ENCODE results near the gene LGALS12. TPM values are rescaled to one million over a fixed set of nuclear protein-coding genes. Genes with fewer than 3 reads are reported as not detected.

Gene LGALS12
- total RNA-seq, 1 experiment from 2014 or later = not detected

DNA sequence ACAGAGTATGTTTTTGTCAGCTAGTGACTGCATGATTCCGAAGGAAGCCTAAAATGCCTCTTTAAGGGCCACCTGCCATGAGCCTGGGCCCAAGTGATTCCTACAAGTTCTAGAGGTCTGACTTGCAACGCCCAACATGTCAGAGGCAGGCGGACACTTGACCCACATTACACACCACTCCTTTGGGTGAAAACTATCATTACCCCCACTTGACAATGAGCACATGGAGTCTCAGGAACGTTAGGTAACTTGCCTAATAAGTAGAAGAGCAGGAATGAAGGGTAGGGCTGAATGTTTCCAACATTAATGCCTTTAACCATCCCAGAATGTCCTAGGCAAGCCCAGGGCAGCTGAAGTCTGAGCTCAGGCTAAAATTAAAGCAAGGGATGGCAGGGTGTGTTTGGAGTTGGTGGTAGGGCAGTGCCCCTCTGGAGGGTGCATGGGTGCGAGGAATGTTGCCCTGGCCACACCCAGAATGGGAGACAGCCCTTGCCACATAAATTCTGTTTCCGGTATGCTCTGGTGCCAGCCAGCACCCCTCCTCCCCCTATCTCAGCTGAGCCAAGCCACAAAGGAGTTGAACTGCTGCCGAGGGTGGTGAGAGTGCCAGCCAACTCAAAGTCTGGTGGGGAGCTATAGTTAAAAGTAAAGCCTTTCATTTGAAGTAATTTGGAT is 54.8 kb downstream of the LGALS12 start:
- DNase-seq (ENCODE audit: low spot score) = peak; percentile 26

DNA sequence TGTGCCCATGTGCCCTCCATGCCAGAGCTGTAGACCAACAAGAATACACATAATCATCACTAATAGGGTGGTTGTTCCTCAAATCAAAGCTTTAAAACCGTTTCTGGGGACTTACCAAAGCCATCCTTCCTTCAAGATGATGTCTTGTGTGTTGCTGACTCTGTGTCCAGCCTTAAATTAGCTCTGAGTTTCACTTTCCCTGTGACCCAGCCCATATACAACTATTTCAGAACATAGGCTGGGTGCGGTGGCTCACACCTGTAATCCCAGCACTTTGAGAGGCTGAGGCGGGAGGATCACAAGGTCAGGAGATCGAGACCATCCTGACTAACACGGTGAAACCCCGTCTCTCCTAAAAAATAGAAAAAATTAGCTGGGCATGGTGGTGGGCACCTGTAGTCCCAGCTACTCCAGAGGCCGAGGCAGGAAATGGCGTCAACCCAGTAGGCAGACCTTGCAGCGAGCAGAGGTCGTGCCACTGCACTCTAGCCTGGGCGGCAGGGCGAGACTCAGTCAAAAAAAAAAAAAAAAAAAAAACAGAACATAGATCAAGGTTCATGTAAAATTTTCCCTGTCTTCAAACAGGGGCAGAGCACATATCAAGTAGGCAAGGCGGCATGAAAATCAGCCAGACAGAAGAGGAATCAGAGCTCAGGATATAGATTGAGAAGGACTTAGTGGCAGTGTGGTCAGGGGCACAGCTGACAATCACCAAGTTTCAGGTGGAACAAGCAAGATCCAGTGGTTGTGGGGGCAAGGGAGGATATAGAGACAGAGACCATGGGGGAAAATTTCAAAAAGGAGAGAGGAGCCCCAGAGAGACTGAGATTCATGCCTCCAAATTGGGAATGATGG is 57.5 kb downstream of the LGALS12 start, which contains the start of gene PLAAT2:
Gene PLAAT2, minus strand, starts transcription at position 179 of the 855 bp plus-strand sequence. Its CDS starts 55 bp downstream, at position 124.
- DNase-seq (ENCODE audit: low spot score) = no peak

DNA sequence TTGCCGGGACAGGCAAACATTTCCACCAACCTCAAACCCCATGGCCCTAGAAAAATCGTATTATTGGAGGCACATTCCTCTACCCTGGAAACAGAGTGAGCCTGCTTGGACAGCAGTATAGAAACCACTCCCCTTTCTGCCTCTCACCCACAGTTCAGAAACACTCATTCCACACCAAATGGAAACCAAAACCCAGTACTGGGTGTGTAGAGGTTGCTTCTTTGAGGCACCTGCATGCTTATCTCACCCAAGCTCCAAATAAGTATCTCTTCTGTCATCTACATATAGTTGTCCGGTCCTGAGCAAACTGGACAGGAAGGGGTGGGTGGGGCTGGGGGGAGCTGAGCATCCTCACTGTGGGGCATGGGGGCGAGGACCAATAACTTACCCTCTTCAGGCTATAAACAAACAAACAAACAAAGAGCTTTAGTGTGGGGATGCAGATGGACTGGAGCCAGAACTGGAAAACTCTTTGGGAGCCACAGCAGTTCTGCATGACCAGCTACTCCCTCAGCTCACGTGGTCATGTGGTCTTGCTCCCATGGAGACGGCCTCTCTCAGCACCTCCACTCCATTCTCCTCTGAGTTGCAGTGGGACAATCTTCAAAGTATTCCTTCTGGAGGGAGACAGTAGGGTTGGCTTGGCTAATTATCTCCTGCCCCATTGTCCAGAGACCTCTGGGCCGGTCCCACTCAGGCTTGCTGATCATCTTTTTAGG is 58.3 kb downstream of the LGALS12 start:
- peak; percentile 67 for DNase-seq (ENCODE audit: low spot score)

DNA sequence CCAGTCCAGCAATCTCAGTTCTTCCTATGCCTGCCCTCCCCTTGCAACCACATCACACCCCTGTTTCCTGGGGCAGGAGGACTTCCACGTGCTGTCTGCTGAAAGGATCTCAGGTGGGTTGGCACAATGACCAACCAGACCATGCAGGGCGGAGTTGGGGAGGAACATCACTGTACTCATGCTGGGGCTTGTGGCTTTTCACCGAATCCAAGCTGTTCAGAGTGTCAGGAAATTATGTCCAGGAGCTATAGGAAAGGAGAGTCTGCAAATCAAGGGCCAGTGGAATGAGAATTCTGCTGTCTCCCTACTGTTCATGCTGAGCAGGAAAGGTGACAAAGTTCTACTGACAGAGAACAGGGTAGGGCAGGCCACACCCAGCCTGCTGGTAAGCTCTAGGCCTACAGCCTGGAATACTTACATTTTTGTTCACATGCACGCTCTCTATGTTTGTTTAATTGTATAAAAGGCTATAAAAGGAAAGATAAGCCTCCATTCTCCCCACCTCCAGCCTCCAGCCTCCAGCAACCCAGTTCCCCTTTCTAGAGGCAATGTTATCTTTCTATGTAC is 59.0 kb downstream of the LGALS12 start:
- peak; percentile 87 for DNase-seq (ENCODE audit: low spot score)

Other genes with a start within 250 kb of the LGALS12 start
- gene SLC22A9, start 136.3 kb upstream of the LGALS12 start, total RNA-seq (2014; rRNA removed; shearing (Covaris generic)) = 0.18 and 0.43 TPM in 2 replicates
- 0.21 and 0.79 TPM in 2 replicates for gene PLAAT5, start 14.9 kb upstream of the LGALS12 start, total RNA-seq (2014; rRNA removed; shearing (Covaris generic))
- gene PLAAT4, start 30.7 kb downstream of the LGALS12 start, total RNA-seq (2014; rRNA removed; shearing (Covaris generic)) = 61.8 and 73.6 TPM in 2 replicates
- 0.57 and 4.2 TPM in 2 replicates for gene PLAAT2, start 57.3 kb downstream of the LGALS12 start, total RNA-seq (2014; rRNA removed; shearing (Covaris generic))
- 324 and 325 TPM in 2 replicates for gene PLAAT3, start 108.3 kb downstream of the LGALS12 start, total RNA-seq (2014; rRNA removed; shearing (Covaris generic))
- gene ATL3, start 165.3 kb downstream of the LGALS12 start, total RNA-seq (2014; rRNA removed; shearing (Covaris generic)) = 25.7 and 29.2 TPM in 2 replicates
- 84.2 and 89.2 TPM in 2 replicates for gene RTN3, start 175.4 kb downstream of the LGALS12 start, total RNA-seq (2014; rRNA removed; shearing (Covaris generic))